Hematopoietic multipotent progenitor cell treated with erythropoietin and hydrocortisone succinate and interleukin-3 and kit ligand, for 4 days (in vitro differentiated cells): ENCODE data around the gene SLC25A53.
"Not testable (repeated sequence)": the region's sequence is repeated elsewhere in the genome, so short reads cannot be mapped to it uniquely, and the experiment has no call there.

ENCODE experiments used
- DNase-seq: peaks from one replicate; pipeline ENCODE4 v3.0.0-alpha.2; 2015

SLC25A53 gene

DNA sequence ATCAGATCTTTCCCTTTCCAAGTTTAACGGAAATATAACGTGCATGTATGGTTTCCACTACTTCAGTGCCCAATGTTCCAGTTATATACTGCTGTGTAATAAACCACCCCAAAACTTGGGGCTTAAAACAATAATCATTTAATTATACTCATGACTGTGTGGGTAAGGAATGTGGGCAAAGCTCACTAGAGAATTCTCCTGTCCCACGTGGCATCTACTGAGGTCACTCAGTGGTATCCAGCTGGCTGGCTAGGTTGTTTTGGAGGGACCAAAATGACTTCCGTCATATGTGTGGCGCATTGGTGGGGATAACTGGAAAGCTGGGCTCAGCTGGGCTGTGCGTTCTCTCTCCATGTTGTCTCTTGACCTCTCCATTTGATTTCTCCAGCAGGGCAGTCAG is 26.0 kb downstream of the SLC25A53 start:
- no peak for DNase-seq

DNA sequence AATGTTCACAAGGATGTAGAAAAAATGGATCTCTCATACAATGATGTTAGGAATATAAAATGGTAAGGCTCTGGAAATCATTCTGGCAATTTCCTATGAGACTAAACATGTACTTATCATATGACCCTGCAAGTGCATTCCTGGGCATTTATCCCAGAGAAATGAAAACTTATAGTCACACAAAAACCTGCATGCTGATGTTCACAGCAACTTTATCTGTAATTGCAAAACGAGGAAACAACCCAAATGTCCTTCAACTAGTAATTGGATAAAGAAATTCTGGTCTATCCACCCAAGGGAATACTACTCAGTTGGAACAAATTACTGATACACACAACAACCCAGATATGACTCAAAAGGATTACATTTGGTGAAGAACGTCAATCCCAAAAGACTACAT is 30.0 kb downstream of the SLC25A53 start:
- DNase-seq, result no peak

GRCh38 chrX:104122829-104123228 is 34.0 kb downstream of the SLC25A53 start:
- DNase-seq, result peak; percentile 47

DNA sequence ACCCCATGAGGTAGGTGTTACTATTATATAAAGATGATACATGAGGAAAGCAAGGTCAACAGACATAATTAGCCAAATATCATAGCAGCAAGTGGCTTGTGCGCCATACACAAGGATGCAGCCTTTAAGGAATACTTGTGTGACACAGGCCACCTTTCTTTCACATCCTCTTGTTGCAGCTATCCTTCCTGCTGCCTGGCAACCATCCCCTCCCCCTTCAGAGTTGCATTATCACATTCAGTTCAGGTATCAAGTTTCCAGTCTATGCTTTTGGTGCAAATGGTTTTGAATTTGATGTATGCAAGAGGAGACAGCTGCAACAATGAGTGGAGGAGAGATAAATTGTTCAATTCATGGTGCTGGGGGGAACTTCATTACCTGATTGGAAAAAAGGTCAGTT is 38.0 kb downstream of the SLC25A53 start:
- DNase-seq, result no peak

DNA sequence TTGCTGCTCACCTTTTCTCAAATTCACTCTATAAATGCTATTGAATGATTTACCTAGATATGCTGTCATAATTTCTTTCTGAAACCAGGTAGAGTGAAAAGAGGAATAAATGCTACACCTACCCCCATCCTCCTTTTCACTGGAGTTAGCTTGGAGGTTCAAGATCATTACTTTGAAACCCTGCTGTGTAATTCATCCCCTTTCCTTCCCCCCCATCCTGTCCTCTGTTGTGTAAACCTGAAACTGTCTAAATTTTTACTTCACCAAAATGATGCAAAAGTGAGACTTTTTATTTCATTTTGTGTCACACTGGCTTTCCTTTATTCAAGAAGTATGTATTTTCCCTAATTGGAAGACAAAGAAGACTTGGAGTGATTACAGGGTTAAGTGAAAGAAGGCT is 39.0 kb downstream of the SLC25A53 start:
- DNase-seq, result no peak

DNA sequence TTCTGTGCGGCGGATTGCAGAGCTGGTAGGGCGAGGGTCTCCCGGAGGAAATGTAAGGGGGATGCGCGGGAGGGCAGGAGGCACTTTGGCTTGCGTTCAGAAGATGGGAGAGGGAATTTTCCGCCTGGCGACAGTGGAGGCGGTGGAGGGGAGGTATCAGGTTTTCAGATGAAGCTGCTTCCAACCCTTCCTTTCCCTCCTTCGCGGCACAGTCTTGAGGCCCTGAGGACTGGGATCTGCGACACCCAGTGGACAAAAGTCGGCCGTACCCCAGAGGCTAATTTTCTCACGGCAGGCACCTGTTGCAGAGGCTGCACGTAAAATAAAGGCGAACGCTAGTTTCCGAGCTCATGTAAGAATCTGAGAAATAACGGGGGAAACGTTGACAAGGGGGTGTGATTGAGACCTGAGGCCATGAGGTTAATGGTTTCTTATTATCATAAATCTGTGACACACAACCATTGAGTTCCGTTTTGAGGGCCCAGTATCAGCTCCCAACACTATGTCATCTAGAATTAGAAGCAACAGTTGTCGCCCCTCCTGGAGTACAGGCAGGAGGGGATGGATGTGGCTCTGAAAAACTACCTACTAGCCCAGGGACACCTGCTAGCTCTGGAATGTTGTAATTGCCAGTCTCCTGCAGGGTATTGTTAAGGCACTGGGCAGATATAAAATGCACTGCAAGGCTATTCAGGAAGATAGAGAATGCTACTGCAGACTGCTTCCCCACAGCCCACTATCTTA is 43.4 kb downstream of the SLC25A53 start:
- peak; percentile 78 for DNase-seq

DNA sequence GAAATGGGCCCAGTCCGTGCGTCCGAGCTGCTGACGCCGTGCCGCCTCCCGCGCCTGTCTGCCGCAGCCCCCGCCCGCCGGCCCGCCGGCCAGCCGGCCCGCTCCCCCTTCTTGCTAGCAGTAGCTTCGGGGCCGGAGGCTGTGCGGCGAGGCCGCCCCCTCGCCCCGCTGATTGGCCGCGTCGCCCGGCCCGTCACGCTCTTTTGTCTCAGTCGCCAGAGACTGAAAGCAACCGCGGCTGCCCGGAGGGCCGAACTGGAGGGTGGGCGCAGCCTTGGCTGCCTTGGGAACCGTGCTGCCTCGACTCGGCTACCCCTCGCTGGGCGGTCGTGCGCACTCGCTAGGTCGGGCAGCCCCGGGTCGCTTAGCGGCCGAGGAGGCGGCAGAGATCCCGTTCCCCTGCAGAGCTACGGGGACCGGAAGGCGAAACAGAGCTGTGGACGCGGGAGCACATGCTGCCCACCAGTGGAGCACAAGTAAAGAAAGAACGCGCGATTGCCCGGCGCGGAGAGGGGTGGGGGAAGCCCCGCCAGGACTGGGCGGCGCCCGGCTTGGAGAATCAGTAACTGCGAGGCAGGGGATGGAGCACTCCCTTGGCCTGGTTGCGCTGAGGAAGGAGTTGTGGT is 44.4 kb downstream of the SLC25A53 start, which contains the start of gene ZCCHC18:
TSS of gene ZCCHC18 (plus strand) at position 198 of the 626 bp plus-strand sequence. CDS start 1,589 bp downstream, outside the sequence.
- DNase-seq, result peak; percentile 70

DNA sequence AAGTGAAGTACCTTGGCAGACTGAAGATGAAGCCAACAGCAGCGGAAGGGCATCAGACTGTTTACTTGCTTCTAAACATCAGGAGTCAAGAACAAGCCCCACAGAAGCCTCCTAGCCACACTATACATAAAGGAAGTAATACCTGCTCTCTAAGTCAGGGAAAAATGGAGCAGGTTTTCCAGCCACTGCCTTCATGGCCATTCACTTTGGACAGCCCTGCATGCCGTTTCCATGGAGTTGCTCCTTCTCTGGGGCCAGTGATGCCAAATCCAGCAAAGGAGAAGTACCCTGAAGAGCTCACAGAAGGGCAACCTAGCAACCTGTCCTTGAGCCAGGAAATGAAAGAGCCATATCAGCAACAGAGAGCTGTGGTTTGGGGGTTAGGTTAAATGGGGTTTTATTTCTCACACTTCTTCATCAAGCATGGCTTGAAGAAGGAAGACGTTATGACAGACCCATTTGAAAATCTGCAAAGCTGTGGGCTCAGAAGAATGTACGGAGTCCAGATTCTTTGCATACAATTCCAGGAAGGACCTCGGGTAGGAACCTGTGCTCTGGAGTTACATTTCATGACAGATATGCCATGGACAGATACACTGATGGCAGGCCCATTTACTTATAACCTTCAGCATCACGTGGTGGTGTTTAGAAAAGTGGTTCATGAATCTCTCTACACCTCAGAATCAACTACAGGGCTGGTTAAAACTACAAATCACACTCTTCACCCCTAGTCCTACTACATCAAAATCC is 46.1 kb downstream of the SLC25A53 start:
- peak; percentile 25 for DNase-seq

DNA sequence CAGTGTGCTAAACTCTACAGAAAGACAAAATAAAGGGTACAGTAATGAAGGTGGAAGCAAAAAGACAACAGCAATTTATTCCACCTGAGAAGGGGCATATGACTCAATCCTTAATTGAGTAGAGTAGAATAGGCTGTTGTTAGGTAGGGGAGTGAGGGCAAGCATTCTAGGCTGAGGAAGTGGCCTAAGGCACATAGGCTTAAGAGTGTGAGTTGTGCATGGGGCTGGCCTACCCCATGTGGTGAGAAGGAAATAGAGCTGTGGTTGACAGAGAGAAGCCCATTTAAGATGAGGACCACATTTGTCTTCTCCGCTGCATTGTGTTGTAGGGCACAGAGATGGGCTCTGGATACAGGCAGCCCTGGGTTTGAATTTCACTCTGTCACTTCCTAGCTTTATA is 47.9 kb downstream of the SLC25A53 start:
- no peak for DNase-seq

GRCh38 chrX:104105330-104106262 is 51.2 kb downstream of the SLC25A53 start:
- no peak for DNase-seq

GRCh38 chrX:104104676-104105075 is 52.1 kb downstream of the SLC25A53 start:
- no peak for DNase-seq

GRCh38 chrX:104098919-104099318 is 57.9 kb downstream of the SLC25A53 start:
- DNase-seq, result no peak

DNA sequence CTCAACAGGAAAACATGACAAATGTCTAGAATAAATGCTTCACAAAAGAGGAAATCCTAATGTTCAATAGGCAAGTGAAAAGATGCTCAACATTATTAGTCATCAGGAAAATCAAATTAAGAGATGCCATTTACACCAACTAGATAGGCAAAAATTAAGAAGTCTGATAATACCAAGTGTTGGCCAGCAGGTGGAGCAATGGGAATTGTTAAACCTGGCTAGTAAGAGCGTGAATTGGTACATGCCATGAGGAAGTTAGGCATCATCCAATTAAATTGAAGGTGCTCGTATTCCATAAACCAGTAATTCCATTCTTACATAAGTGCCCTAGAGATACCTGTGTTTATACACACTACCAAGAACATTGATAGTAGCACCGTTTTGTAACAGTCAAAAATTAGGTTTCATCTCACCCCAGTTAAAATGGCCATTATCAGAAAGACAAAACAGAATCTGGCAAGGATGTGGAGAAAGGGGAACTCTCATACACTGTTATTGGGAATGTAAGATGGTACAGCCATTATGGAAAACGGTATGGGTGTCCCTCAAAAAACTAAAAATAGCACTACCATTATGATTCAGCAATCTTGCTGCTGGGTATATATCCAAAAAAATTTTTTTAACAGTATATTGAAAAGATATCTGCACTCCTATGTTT is 58.5 kb downstream of the SLC25A53 start:
- DNase-seq, result peak; percentile 78

- no peak for DNase-seq
Measured at GRCh38 chrX:104085919-104086318, 70.9 kb downstream of the SLC25A53 start.

- DNase-seq, result no peak
Measured at GRCh38 chrX:104085477-104085876, 71.3 kb downstream of the SLC25A53 start.

DNA sequence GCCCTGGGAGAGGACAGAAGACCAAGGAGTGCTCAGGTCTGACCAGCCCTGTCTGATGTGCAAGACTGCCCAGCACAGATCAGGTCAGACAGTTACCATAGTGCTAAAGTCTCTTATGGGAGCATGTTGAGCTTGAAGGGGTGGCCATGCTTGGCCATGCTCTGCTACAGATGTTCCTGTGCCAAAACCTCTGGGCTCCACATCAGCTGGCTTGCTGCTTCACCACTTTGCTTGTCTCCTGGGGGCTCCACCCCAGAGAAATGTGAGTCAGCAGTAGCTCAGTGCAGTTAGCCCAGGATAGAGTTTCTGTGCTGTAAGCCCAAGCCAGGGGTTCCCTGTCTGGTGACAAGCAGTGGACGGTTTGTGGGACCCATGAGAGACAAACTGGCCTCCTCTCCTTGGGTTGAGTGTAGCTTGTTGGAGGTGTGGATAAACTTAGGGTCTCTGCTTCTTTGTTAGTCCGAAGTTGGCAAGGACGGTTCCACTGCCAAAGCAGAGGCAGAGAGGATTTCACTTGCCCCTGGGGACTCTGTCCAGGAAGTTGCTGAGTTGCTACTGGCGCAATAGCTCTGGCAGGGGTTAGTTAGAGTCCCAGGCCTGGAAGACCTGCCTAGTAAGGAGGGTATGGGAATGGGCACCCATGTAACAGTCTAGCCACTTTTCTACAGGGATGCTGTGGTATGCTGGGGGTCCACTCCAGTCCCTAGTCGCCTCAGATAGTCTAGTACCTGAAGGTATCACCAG is 72.1 kb downstream of the SLC25A53 start:
- DNase-seq, result no peak

- no peak for DNase-seq
Measured at GRCh38 chrX:104084063-104084462, 72.7 kb downstream of the SLC25A53 start.

- DNase-seq, result not testable (repeated sequence)
Measured at GRCh38 chrX:104077854-104078253, 79.0 kb downstream of the SLC25A53 start.

GRCh38 chrX:104075778-104076445 is 80.9 kb downstream of the SLC25A53 start, which contains the start of gene TMSB15C:
TSS of gene TMSB15C (minus strand) at chrX:104076236.
- not testable (repeated sequence) for DNase-seq

DNA sequence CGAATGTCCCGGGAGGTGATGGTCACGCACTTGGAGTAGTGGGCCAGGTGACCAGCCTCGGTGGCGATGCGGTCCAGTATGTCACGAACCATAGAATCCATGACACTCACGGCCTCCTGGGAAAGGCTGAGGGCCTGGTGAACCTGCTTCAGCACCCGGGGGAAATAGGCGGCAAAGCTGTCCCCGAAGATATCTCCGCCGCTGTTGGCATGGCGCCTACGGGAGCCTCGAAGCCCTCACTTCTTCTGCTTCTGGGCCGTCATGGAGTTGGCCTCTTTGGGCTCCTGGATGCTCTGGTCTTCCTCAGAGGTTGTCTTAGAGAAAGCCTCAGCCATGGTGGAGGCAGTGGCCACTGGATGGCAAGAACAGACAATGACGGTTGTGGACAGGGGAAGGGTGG is 94.2 kb downstream of the SLC25A53 start:
- not testable (repeated sequence) for DNase-seq

- not testable (repeated sequence) for DNase-seq
Measured at GRCh38 chrX:104054956-104055355, 101.9 kb downstream of the SLC25A53 start.
